Measurements from ENCODE around the gene PKP4. TPM values are rescaled to one million over a fixed set of nuclear protein-coding genes. Genes with fewer than 3 reads are reported as not detected.

Gene PKP4
- total RNA-seq, 1 experiment from 2014 or later = 67.7 TPM

GRCh38 chr2:158717366-158718195 is 260.8 kb downstream of the PKP4 start:
- TF ChIP-seq CTCF (conservative IDR thresholded peaks at IDR 0.05; ENCODE audit: low read depth, low read length) (no peak), EZH2 (IDR thresholded peaks at IDR 0.05; ENCODE audit: borderline replicate concordance, low read depth, low read length, poor library complexity, severe bottlenecking) (no peak)
- intact Hi-C loops (cut with micrococcal nuclease; ENCODE audit: unreplicated experiment) = no loop called here
- POLR2A ChIA-PET (ENCODE audit: low non-redundant PET) = no interaction called here

GRCh38 chr2:158718196-158718585 is 261.4 kb downstream of the PKP4 start:
- H3K36me3 ChIP-seq (ENCODE audit: insufficient read depth, low read length, poor library complexity, severe bottlenecking) = no peaks in the 10 kb centered on the region
- BruUV-seq (replicated peaks) = no TSS peak
- no peaks in the 10 kb centered on the region for H3K27me3 ChIP-seq (replicated peaks; ENCODE audit: insufficient read depth, low read depth, low read length, poor library complexity)
- peaks cover 4% of the 10 kb centered on the region for H3K9me3 ChIP-seq (ENCODE audit: low read depth, low read length, poor library complexity, severe bottlenecking)
- ChIA-PET CTCF (no interaction called here), POLR2A (ENCODE audit: low non-redundant PET) (no interaction called here)
- DNase-seq (ENCODE audit: low spot score) = no peak
- TF ChIP-seq CTCF (conservative IDR thresholded peaks at IDR 0.05; ENCODE audit: low read depth, low read length) (no peak), EZH2 (IDR thresholded peaks at IDR 0.05; ENCODE audit: borderline replicate concordance, low read depth, low read length, poor library complexity, severe bottlenecking) (no peak)
- intact Hi-C loops (cut with micrococcal nuclease; ENCODE audit: unreplicated experiment) = no loop called here
- no peak overlapping the region for H3K4me3 ChIP-seq (ENCODE audit: low read depth, low read length, poor library complexity, severe bottlenecking)
- H3K27ac ChIP-seq (ENCODE audit: low read depth, low read length, poor library complexity, severe bottlenecking) = no peak overlapping the region
- no peaks in the 10 kb centered on the region for H3K4me1 ChIP-seq (ENCODE audit: insufficient read depth, low read length, poor library complexity, severe bottlenecking)

More at GRCh38 chr2:158717366-158718195, 260.8 kb downstream of the PKP4 start:
- Histone ChIP-seq H3K4me1 (ENCODE audit: insufficient read depth, low read length, poor library complexity, severe bottlenecking) (no peaks in the 10 kb centered on the region), H3K27me3 (replicated peaks; ENCODE audit: insufficient read depth, low read depth, low read length, poor library complexity) (no peaks in the 10 kb centered on the region), H3K36me3 (ENCODE audit: insufficient read depth, low read length, poor library complexity, severe bottlenecking) (no peaks in the 10 kb centered on the region), H3K4me3 (ENCODE audit: low read depth, low read length, poor library complexity, severe bottlenecking) (no peak overlapping the region), H3K9me3 (ENCODE audit: low read depth, low read length, poor library complexity, severe bottlenecking) (peaks cover 8% of the 10 kb centered on the region), H3K27ac (ENCODE audit: low read depth, low read length, poor library complexity, severe bottlenecking) (no peak overlapping the region)
- BruUV-seq (replicated peaks) = no TSS peak
- CTCF ChIA-PET = no interaction called here
- DNase-seq (ENCODE audit: low spot score) = no peak

GRCh38 chr2:158718851-158719250 is 262.1 kb downstream of the PKP4 start:
- ChIA-PET CTCF (no interaction called here), POLR2A (ENCODE audit: low non-redundant PET) (no interaction called here)
- intact Hi-C loops (cut with micrococcal nuclease; ENCODE audit: unreplicated experiment) = no loop called here
- no peak overlapping the region for H3K4me3 ChIP-seq (ENCODE audit: low read depth, low read length, poor library complexity, severe bottlenecking)
- no TSS peak for BruUV-seq (replicated peaks)
- DNase-seq (ENCODE audit: low spot score) = no peak
- TF ChIP-seq EZH2 (IDR thresholded peaks at IDR 0.05; ENCODE audit: borderline replicate concordance, low read depth, low read length, poor library complexity, severe bottlenecking) (no peak), CTCF (conservative IDR thresholded peaks at IDR 0.05; ENCODE audit: low read depth, low read length) (no peak)
- no peaks in the 10 kb centered on the region for H3K27me3 ChIP-seq (replicated peaks; ENCODE audit: insufficient read depth, low read depth, low read length, poor library complexity)
- no peak overlapping the region for H3K27ac ChIP-seq (ENCODE audit: low read depth, low read length, poor library complexity, severe bottlenecking)
- no peaks in the 10 kb centered on the region for H3K4me1 ChIP-seq (ENCODE audit: insufficient read depth, low read length, poor library complexity, severe bottlenecking)
- no peaks in the 10 kb centered on the region for H3K9me3 ChIP-seq (ENCODE audit: low read depth, low read length, poor library complexity, severe bottlenecking)
- H3K36me3 ChIP-seq (ENCODE audit: insufficient read depth, low read length, poor library complexity, severe bottlenecking) = no peaks in the 10 kb centered on the region

All from A673 (cell line).